ENCODE data around the gene IQSEC1.
A peak's percentile ranks its signal among the peaks of the same experiment; 100 is the strongest.

The IQSEC1 gene

DNA sequence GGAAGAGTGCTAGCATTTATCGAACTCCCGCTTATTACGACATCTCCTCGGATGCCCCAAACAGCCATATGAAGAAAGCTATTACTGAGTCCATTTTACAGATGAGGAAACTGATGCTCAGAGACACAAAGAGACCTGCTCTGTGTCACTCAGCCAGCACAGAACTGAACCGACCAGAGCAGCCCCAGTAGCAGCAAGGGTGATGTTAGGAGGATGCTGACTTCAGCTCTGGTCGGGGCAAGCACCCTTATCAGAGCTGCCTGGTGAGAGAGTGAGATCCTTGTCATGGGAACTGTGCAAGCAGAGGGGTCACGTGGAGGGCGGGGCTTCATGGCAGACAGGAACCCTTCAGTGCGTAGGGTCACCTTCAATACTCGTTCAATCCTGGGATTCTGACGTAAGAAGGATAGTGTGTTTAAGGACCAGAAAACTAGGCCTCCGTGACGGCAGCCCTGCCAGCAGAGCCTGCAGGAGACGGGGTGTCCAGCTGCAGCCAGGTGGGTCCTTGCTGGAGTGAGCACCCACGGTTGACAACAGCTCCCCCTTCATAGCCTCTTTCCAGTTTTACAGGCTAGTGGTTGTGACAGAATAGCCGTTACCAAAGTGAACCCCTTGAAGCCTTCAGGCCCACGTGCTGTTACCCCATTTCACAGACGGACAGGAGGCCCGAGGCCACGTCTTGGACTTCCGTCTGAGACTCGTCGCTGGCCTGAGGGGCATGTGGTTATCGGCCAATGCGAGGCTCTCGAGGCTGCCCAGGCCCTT lies 12.0 kb upstream of the IQSEC1 start:
- DNase-seq: no peak

DNA sequence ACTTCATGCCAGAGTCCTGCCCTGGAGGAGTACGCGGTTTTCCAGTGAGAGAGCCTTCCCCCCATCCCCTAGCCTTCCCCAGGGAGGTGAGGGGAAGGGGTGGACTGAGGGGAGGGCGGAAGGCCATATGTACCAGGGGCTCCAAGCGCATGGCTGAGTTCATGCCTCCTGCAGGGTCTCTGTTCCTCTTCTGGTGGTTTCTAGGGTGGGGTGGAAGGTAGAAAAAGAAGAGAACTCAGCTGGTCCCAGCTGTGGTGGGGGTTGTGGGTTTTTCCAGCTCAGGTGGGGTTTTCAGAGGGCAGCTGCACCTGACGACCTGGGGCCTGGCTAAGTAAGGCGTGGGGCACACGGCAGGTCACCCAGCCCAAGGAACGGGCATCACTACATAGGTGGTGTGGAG lies 10.7 kb upstream of the IQSEC1 start:
- peak in 1 of 2 donors; percentile 59 for DNase-seq

DNA sequence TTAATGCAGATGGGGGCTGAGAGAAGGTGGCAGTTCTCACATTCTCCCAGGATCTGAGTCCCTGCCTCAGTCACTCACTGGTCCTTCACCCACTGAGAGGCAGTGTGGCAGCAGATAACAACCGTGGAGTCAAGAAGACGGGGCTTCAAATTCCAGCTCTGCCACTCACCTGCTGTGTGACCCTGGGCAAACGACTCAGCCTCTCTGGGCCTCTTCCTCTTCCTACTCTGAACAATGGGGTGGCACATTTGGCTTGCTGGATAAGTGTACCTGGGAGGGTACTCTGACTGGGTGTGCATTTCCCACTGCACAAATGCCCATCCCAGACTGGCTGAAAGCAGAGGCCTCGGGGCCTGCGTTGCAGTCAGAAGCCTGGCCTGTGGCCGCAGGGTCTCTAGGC lies 10.0 kb upstream of the IQSEC1 start:
- DNase-seq: no peak

DNA sequence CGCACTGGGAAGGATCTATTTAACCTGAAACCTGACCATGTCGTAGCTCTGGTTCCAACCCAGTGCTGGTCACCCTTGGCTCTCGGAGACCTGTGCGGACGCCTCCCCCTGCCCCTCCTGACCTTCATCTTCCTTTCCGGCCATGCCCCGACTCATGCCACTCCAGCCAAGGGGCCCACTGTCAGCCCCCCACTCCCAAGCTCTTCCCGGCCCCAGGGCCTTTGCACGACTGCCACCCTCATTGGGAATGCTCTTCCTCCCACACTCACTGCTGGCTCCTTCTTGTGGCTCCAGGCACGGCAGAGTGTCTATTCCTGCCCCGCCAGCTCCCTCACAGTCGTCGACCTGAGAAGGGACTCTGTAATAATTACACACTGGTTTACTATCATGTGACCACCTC lies 9.4 kb upstream of the IQSEC1 start:
- no peak for DNase-seq

DNA sequence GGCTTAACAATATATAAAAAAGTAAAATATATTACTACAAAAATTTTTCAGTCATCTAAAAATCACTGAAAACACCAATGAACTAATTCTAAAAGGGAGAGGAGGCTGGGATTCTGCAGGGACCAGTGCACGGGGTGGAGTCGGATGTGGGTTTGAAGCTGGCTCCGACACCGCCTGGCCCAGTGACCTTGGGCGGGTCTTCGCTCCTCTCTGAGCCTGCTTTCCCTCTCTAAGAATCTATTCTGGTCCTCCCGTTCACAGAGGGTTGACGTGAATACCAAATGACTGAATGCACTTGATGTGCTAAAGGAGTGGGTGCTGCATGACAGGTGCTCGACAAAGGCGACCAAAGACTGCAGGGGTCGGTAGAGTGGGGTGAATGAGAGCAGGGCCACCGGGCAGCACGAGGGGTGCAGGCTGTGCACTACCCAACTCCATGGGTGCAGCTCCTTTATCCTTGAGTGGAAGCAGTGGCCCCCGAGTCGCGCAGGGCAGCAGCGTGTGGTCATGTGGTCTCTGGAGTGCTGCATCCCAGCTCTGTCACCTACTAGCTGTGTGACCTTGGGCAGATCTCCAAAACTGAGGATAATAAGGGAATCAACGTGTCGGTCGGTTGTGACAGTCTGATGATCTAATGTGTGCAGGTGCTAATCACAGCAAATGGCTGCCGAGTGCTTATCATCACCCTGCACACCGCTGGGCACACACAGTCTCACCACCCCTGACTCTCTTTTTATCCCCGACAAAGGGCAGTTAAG lies 8.6 kb upstream of the IQSEC1 start:
- no peak for DNase-seq

DNA sequence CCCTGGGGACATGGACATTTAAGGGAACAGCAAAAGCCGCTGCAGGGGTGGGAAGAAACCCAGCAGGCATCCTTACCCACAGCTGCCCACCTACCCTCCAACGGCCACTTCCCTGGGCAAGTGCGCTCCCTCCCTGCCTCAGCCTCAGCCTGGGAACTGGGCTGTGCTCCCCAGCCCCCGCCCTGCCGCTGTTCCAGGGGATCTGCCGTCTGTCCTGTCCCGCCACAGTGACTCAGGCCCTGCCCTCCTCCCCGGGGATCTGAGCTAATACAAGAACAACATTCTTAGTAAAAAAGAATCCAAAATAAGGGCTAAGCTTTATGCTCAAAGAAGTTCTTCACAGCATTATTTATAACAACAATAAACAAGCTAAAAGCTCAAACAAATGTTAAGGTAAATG lies 7.4 kb upstream of the IQSEC1 start:
- DNase-seq: no peak

DNA sequence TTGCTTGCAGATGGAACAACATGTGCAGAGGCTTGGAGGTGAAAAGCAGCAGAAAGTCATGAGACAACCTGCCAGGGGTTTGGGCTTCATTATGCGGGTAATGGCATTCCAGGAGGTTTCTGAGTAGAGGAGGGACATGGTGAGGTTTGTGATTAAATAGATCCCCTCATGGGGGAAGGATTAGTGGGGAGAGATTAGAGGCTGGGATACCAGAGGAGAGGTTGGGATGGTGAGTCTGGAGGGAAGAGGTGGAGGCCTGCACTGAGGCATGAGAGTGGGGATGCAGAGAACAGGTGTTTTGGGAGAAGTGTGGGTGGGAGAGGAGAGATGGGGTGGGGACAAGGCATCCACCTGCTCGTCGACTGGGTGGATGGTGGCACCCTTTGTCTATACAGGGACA lies 6.8 kb upstream of the IQSEC1 start:
- DNase-seq: no peak

DNA sequence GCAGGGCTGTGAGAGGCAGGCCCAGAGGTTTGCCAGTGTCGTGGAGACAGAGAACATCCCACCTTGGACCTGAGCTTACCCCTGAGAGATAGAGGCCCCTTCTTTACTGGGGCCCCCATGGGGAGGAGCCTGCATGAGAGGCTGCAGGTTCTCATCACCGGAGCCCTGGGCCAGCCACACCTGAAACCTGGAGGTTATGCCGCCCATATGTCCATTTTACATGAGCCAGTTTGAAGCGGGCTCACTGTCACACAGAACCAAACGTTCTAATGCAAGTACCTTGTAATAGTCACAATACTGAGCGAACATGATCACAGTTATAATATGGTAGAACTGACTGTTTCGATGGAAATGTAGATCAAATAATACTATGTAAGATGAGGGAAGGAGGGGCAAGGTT lies 6.3 kb upstream of the IQSEC1 start:
- no peak for DNase-seq

DNA sequence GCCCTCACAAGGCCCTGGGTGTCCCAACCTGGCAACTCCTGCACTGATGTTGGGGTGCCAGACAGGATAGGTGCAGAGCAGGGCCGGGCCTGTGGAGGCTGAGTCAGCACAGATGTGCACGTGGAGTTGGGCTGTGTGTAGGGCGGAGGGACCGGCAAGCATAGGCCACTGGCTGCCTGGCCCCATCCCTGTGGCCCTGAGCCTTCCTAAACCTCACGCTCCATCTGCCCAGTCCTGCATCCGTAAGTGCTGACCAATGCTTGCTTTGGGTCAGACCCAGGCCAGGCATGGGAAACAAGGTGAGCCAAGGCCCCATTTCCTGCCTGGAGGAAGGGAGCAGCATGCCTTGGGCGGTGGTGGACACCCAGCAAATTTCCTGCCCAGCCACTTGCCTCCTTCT lies 5.8 kb upstream of the IQSEC1 start:
- DNase-seq: no peak

DNA sequence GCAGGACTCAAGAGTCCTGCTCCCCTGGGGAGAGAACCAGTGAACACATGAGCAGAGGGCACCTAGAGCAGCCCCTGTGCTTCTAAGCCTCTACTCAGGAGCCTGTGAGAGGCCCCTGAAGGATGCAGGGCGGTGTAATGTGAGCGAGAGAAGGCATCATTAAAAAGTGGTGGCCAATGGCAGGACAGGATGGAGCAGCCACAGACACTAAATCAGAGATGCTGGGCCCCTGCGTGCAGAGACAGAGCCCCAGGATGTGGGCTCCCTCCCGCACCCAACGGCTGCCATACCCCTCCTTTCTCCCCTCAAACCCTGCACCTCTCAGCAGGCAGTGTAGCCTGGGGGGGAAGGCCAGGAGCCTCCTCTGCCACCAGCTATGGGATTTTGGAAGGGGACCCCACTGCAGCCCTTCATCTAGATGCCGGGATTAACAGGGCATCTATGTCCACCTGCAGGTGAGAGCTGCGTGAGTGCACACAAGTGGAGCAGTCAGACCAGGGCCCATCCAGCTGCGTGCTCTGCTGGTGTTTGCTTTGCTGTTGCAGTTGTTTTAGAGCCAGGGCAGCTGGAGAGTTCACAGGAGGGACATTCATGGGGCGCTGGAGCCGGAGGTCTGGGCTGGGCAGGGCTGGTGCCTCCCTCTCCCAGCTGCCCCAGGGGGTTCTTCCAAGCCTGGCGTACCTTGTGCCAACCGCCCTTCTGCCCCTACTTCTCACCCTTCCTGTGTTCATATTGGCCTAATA lies 5.1 kb upstream of the IQSEC1 start:
- no peak for DNase-seq

DNA sequence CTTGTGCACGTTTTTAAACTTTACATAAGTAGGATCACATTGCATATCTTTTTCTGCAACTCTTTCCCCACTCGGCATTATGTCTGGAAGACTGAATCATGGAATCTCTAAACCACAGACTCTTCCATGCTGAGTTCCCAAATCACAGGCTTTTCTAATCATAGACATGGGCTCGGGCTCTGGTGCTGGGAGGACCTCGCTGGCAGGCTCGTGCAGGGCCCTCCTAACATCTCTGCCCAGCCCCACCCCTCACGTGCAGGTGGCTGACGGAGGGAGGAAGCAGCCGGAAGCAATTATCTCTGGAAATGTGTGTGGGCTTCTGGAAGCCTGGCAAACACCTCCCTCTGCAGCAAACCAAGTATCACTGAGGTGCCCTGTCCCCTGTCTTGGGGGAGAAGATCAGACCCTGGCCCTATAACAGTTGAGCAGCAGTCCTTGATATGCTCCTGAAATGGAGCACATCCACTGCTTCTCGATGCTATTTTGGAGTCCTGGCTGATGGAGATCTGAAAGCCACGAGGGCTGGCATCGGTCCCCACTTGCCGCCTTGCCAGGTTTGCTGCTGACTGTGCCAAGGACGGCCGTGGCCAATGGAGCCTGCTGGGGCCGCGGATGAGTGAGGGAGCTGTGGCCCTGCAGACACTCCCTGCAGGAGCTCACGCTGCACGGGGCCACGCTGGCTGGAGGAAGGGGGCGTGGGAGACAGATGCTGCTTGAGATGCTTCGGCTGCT lies 4.4 kb upstream of the IQSEC1 start:
- no peak for DNase-seq

DNA sequence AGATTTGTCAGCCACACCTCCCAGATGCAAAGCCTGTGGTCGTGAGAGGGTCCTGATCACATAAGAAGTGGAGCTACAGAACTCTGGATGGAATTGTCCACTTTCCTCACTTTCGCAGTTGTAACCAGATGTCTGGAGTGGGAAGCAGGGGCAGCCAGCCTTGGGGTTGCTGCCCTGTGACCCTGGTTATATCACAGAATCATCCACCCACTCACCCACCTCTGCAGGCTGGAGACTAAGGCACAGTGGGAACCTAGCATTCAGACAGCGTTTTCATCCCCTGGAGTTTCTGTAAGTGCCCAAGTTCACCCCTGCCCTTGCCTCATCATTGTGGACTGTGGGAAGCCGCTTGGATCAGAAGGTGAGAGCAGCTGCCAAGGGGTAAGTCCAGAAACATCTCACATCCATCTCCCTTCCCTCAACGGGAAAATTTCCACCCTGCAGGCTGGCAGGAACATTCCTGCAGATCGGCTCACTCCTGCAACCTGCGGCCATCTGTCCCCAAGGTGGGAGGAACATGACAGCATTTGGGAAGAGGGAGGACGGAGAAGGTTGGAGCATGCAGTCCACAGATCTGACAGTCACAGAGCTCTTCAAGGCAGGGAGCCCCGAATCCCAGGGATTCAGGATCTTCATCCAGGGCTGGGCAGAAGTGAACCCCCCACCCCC lies 2.9 kb upstream of the IQSEC1 start:
- no peak for DNase-seq

DNA sequence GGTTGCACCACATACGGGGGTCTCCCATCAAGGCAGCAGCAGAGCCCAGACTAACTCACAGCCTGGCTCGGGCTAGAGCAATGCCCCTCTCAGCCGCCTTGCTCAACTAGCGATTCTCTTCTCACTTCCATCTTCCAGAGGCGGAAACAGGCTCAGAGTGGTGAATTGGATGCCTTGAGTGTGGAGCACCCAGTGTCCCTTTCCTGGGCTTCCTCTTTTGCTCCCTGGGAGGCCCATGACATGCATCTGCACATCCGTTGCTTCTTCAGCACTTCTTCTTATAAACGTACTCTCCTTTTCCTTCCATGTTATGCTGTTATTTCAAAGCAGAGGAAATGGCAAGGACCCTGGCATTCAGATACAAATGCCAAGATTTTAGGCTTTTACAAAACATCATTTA lies 2.1 kb upstream of the IQSEC1 start:
- DNase-seq: no peak

DNA sequence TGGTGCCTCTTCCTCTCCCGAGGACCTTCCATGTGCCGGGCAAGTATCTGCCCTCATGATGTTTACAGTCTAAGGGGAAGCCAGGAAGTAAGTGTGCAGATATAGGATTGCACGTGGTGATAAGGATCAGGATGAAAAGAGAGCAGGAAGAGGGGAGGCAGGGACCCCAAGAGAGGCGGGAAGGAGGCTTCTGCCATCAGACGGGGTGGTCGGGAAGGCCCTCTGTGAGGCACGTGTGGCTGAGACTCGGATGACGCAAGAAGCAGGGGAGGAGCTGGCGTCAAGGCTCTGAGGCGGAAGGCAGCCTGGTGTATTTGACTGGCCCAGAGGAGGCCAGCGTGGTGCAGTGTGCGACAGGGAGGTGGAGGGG lies 762 bp upstream of the IQSEC1 start:
- DNase-seq: no peak

DNA sequence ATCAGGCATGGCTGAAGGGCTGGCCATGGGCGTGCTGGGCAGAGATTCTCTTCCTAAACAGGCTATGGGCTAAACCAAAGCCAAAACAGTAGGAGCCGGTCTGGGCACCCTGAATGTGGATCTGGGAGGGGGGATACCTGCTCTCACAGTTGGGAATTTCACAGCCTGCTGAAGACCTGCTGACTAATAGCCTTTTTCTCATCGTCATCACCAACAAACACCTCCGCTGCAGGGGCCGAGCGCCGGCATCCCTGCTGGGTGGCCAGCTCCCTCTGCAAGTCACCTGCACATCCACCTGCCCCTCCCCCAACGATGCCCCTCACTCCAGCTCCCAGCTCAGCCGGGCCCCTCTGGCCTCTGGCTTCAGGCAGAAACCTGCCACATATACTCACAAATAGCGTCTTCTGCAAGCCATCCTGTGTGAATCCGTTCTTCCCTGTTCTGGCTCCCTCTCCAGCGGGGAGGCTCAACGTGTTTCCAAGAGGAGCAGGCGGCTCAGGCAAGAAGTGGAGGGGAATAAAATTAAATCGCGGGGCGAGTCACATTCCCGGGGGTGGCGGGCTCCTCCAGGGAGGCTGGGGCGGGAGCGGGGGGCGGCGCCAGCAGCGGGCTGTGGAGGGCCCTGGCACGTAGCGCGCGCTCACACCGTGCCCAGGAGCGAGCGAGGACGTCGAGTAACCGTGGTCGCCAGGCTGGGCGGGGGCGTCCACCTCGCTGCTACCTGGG lies 466 bp downstream of the IQSEC1 start:
- DNase-seq: no peak

DNA sequence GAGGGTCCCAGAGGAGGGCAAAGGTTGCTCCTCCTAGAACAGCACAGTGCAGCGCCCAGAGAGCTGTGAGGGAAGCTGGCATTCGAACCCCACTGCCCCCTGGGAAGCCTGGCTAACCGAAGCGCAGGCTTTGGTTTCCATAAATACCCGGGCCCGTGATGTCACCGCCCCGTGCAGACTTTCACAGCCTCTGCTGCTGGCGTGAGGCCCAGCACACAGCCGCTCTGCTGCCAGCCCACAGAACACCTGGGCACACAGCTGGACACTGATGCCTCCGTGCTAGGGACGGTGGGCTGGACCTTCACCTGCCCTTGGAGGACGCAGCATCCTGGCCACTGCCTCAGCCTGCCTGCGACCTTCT lies 1.0 kb downstream of the IQSEC1 start:
- peak in 1 of 2 donors; percentile 43 for DNase-seq

DNA sequence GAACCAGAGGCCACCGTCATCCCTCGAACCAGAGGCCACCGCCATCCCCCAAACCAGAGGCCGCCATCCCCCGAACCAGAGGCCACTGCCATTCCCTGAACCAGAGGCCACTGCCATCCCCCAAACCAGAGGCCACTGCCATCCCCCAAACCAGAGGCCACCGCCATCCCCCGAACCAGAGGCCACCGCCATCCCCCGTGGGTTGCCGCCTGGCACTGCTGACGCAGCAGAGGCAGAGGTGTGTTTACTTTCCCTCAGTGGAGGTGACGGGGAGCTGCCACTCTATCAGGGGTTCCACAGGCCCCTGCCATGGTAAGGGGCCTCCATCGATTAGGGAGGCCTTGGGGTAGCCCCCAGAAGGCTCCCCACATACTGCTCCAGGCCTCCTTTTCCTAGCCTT lies 1.5 kb downstream of the IQSEC1 start:
- DNase-seq: no peak

DNA sequence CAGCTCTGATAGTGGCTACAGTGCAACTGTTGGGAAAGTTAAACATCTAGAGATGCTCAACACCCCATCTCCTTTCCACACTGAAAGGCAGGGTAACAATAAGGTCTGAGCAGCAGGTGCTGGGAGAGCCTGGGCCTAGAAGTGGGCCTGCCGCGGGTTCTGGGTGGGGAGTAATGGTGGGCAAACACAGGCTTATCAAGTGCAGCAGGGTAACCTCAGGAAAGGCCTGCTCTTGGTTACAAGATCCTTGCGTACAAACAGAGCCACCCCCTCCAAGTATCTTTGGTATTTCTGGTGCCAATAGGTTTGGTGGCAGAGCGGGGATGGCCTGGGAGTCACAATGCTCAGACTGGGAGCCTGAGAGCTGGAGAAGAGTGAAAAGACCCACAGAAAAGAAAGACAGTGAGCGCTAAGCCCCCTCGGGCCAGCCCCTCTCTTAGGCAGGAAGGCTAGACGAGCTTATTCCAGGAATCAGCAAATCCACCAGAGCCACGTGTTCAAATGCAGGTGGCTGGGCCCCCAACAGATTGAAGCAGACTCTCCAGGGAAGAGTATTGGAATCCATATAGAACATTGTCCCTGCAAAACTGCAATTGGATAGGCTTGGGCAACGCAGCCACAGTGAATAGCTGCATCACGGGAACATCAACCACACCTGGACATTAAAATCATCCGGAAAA lies 2.7 kb downstream of the IQSEC1 start:
- no peak for DNase-seq

DNA sequence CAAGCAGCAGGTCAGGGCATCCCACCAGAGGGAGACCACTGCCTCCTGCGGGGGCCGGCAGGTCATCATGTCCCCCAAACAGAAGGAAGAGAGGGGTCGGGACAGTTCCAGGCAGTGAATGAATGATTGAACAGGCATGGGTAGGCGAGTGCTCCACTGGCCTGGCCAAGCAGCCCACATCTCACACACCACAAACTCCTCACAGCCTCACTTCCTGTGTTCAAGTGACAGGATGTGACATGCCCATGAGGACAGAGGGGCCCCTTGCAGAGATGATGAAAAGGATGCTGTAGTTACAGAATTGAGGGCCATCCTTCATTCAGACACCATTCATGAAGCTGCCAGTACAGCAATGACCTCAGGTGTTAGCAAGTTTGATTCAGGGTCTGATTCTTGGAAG lies 3.7 kb downstream of the IQSEC1 start:
- DNase-seq: peak; percentile 66 to 71

DNA sequence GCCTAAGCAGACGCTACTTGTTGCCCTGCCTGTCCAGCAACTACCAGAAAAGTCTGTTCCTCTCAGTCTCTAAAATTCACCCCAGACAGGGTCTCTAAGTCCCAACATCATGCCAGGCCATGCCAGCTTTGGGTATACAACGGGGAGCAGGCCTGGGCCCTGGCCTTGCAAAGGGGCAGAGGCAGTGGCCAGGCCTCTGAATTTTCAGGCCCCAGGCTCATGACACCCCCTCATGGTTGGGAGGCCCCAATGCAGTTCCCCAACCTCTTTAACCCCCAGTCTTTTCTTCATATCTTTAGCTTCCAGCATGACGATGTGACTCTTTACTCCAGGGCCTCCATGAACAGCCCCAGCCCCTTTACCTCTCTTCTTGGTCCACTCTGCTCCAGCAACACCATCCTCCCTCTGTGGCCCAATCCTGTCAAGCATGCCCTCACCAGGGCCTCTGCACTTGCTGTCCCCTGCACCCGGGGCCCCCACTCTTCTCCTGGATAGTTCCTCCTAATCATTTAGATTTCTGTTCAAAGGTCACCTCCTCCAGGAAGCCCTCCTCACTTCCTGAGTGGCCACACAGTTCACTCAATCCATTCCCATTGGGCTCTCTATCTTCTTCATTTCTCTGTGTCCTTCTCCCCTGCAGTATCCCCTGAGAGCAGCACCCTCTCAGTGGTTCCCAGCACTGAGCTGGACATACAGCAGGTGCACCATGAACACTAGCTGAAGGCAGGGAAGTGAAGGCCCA lies 4.8 kb downstream of the IQSEC1 start:
- DNase-seq: no peak

DNA sequence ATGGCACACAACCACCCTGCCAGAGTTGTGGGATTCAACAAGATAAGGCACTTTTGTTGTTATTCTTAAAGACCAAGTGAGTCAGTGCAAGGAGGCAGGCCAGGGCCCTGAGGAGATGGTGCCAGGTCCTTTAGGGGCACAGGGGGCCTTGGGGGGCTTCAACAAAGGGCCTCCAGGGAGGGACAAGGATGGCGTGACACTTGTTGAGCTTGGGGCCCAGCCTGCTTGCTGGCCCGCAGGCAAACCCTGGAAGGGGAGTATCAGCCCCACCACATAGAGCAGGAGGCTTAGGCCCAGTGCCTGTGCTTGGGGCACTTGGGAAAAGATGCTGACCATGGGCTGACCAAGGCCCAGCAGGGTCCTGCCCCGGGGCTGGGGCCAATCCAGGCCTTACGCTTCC lies 5.5 kb downstream of the IQSEC1 start:
- no peak for DNase-seq
